HepG2 (cell line): ENCODE results near the gene CDK6. TPM values are rescaled to one million over a fixed set of nuclear protein-coding genes. Genes with fewer than 3 reads are reported as not detected.

Source experiments
- HMG20A ChIP-seq: IDR thresholded peaks from 2 replicates; pipeline ENCODE4 v1.6.1; 2016; ENCODE audit warnings: borderline replicate concordance
- KDM1A ChIP-seq: IDR thresholded peaks from 2 replicates; pipeline ENCODE4 v1.6.1; 2016; ENCODE audit warnings: missing compliant biosample characterization
- MAFK ChIP-seq, 2 experiments: IDR thresholded peaks in 1 of 2; conservative IDR thresholded peaks in 1 of 2; 2 replicates each; pipeline ENCODE4 v1.6.1; 2011; ENCODE audit warnings: improper control_type of control experiment in 2 of 2, low read length in 2 of 2
- NCOA2 ChIP-seq: sonication (generic); formaldehyde crosslinking; IDR thresholded peaks from 2 replicates; pipeline ENCODE4 v1.8.0; 2022; ENCODE audit warnings: inconsistent platforms
- NFRKB ChIP-seq: fragments of 450-650 bp; IDR thresholded peaks from 2 replicates; pipeline ENCODE4 v1.6.1; 2017
- RBM22 ChIP-seq: fragments of 200-400 bp; formaldehyde crosslinking; optimal IDR thresholded peaks from 2 replicates; pipeline ENCODE3; 2017; ENCODE audit warnings: mild to moderate bottlenecking, low read length, moderate library complexity
- TARDBP ChIP-seq: sonication (generic); formaldehyde crosslinking; IDR thresholded peaks from 2 replicates; pipeline ENCODE4 v1.8.0; 2022; ENCODE audit warnings: mild to moderate bottlenecking, missing genetic modification reagents
- ZNF205 ChIP-seq: IDR thresholded peaks from 2 replicates; pipeline ENCODE4 v1.6.1; 2018; ENCODE audit warnings: missing biosample characterization, missing genetic modification reagents
- ZNF878 ChIP-seq: sonication (generic); formaldehyde crosslinking; IDR thresholded peaks from 2 replicates; pipeline ENCODE4 v1.8.1; 2023; ENCODE audit warnings: mild to moderate bottlenecking, missing genetic modification reagents, moderate library complexity
- ZSCAN21 ChIP-seq: sonication (generic); formaldehyde crosslinking; IDR thresholded peaks from 2 replicates; pipeline ENCODE4 v1.8.0; 2022; ENCODE audit warnings: mild to moderate bottlenecking, missing genetic modification reagents, moderate library complexity, borderline replicate concordance
- polyA plus RNA-seq, 8 experiments: library from polyadenylated mRNA; depleted of rRNA in 3 of 8; stranded (reverse) in 7 of 8; unstranded in 1 of 8; fragments of >200 nt; fragmentation: Illumina TruSeq in 4 of 8; extraction: Trizol in 4 of 8; gene quantifications; 2 replicates each; pipeline versions ENCODE4 v1.2.1 to v1.2.3, GENCODE V29; 2011 to 2016; ENCODE audit warnings: low read depth in 4 of 8, missing spikeins in 1 of 8, mixed read lengths in 1 of 8; ENCODE audit not compliant: insufficient read depth in 1 of 8
- total RNA-seq, 5 experiments: library from RNA; depleted of rRNA; stranded (reverse); fragments of >200 nt; fragmentation: Illumina TruSeq; extraction: Trizol; gene quantifications; 2 replicates each; pipeline ENCODE4 v1.2.3, GENCODE V29; 2016; ENCODE audit warnings: low read depth in 1 of 5
- TF ChIP-seq, protein P1 (sequence below): sonication (generic); formaldehyde crosslinking; IDR thresholded peaks from 2 replicates; pipeline ENCODE4 v1.5.1; 2020; ENCODE audit warnings: mild to moderate bottlenecking, missing genetic modification reagents, borderline replicate concordance
- TF ChIP-seq, protein P2 (sequence below): sonication (generic); formaldehyde crosslinking; IDR thresholded peaks from 2 replicates; pipeline ENCODE4 v1.4.0; 2020; ENCODE audit warnings: missing genetic modification reagents
- TF ChIP-seq, protein P3 (sequence below): sonication (generic); formaldehyde crosslinking; IDR thresholded peaks from 2 replicates; pipeline ENCODE4 v1.9.0; 2021; ENCODE audit warnings: missing genetic modification reagents, mild to moderate bottlenecking, borderline replicate concordance
- TF ChIP-seq, protein P4 (sequence below): sonication (generic); formaldehyde crosslinking; IDR thresholded peaks from 2 replicates; pipeline ENCODE4 v1.5.0; 2020; ENCODE audit warnings: missing genetic modification reagents, mild to moderate bottlenecking, borderline replicate concordance

The CDK6 gene
- total and polyA plus RNA-seq, 2 of the 13 experiments (the other 11 are each of a cell fraction or from before 2014, with no cell fraction given), result 34.6 to 90.8 TPM

DNA sequence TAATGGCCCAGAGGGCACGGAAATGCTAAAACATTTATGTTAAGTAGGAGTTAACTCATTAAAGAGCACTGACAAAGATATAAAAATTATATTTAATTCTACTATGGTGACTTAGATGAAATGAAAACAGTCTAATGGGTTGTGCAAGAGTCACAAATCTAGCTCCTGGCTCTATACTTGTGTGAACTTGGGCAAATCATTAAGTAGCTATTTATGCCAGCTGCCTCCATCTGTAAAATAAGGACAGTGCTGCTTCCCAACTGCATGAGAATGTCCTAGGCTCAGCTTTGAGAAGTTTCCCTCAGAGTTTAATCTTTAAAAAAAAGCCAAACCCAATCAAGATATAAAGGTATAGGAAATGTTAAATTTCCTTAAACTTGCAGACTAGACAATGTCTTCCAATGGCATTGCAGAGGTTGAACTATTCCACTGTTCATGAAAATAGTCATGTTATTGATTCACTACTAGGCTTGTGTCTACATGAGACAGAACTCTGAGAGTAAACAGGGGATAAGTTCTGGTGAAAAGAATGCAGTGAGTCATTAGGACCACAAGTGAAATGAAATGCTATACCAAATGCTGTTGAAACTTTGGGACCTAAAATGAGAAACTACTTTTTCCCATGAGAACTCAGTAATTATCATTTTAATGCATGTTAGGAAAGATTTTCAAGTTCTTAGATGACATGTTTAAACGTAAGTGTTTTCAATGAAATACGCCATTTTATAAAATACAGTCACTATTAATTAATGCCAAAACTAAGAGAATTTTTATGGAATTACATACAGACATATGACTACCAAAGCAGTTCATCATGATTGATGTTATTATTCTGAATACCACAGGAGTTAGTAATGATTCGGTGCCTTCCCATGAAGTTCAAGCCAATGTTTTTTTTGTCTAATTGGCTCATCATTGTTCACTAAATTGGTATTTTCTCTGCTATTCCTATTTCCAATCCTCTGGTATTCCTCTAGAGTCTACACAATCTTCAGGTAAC, 84.2 kb downstream of the CDK6 start (continued):
- TF ChIP-seq, protein P1, sequence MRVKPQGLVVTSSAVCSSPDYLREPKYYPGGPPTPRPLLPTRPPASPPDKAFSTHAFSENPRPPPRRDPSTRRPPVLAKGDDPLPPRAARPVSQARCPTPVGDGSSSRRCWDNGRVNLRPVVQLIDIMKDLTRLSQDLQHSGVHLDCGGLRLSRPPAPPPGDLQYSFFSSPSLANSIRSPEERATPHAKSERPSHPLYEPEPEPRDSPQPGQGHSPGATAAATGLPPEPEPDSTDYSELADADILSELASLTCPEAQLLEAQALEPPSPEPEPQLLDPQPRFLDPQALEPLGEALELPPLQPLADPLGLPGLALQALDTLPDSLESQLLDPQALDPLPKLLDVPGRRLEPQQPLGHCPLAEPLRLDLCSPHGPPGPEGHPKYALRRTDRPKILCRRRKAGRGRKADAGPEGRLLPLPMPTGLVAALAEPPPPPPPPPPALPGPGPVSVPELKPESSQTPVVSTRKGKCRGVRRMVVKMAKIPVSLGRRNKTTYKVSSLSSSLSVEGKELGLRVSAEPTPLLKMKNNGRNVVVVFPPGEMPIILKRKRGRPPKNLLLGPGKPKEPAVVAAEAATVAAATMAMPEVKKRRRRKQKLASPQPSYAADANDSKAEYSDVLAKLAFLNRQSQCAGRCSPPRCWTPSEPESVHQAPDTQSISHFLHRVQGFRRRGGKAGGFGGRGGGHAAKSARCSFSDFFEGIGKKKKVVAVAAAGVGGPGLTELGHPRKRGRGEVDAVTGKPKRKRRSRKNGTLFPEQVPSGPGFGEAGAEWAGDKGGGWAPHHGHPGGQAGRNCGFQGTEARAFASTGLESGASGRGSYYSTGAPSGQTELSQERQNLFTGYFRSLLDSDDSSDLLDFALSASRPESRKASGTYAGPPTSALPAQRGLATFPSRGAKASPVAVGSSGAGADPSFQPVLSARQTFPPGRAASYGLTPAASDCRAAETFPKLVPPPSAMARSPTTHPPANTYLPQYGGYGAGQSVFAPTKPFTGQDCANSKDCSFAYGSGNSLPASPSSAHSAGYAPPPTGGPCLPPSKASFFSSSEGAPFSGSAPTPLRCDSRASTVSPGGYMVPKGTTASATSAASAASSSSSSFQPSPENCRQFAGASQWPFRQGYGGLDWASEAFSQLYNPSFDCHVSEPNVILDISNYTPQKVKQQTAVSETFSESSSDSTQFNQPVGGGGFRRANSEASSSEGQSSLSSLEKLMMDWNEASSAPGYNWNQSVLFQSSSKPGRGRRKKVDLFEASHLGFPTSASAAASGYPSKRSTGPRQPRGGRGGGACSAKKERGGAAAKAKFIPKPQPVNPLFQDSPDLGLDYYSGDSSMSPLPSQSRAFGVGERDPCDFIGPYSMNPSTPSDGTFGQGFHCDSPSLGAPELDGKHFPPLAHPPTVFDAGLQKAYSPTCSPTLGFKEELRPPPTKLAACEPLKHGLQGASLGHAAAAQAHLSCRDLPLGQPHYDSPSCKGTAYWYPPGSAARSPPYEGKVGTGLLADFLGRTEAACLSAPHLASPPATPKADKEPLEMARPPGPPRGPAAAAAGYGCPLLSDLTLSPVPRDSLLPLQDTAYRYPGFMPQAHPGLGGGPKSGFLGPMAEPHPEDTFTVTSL, result peak; percentile 97
- TF ChIP-seq ZSCAN21 (CRISPR knock-in tag) (no peak), MAFK (conservative IDR thresholded peaks at IDR 0.05 in 1 of 2, IDR thresholded peaks at IDR 0.05 in 1 of 2; ENCODE audit: low read length in 2 of 2) (peak; percentile 23 to 24; a peak in 1 of 4 replicates), KDM1A (CRISPR knock-in tag) (peak; percentile 89), TARDBP (peak; percentile 50; the same call in 1 of the 2 replicates), NCOA2 (peak; percentile 79), ZNF205 (CRISPR knock-in tag) (peak; percentile 48; the same call in 1 of the 2 replicates), HMG20A (peak; percentile 92), NFRKB (no peak), RBM22 (no peak), ZNF878 (CRISPR knock-in tag) (no peak; the same call in 1 of the 2 replicates)
- TF ChIP-seq, protein P2, sequence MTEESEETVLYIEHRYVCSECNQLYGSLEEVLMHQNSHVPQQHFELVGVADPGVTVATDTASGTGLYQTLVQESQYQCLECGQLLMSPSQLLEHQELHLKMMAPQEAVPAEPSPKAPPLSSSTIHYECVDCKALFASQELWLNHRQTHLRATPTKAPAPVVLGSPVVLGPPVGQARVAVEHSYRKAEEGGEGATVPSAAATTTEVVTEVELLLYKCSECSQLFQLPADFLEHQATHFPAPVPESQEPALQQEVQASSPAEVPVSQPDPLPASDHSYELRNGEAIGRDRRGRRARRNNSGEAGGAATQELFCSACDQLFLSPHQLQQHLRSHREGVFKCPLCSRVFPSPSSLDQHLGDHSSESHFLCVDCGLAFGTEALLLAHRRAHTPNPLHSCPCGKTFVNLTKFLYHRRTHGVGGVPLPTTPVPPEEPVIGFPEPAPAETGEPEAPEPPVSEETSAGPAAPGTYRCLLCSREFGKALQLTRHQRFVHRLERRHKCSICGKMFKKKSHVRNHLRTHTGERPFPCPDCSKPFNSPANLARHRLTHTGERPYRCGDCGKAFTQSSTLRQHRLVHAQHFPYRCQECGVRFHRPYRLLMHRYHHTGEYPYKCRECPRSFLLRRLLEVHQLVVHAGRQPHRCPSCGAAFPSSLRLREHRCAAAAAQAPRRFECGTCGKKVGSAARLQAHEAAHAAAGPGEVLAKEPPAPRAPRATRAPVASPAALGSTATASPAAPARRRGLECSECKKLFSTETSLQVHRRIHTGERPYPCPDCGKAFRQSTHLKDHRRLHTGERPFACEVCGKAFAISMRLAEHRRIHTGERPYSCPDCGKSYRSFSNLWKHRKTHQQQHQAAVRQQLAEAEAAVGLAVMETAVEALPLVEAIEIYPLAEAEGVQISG (CRISPR knock-in tag), result no peak
- TF ChIP-seq, protein P3, sequence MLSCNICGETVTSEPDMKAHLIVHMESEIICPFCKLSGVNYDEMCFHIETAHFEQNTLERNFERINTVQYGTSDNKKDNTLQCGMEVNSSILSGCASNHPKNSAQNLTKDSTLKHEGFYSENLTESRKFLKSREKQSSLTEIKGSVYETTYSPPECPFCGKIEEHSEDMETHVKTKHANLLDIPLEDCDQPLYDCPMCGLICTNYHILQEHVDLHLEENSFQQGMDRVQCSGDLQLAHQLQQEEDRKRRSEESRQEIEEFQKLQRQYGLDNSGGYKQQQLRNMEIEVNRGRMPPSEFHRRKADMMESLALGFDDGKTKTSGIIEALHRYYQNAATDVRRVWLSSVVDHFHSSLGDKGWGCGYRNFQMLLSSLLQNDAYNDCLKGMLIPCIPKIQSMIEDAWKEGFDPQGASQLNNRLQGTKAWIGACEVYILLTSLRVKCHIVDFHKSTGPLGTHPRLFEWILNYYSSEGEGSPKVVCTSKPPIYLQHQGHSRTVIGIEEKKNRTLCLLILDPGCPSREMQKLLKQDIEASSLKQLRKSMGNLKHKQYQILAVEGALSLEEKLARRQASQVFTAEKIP (CRISPR knock-in tag), result no peak
- TF ChIP-seq, protein P4, sequence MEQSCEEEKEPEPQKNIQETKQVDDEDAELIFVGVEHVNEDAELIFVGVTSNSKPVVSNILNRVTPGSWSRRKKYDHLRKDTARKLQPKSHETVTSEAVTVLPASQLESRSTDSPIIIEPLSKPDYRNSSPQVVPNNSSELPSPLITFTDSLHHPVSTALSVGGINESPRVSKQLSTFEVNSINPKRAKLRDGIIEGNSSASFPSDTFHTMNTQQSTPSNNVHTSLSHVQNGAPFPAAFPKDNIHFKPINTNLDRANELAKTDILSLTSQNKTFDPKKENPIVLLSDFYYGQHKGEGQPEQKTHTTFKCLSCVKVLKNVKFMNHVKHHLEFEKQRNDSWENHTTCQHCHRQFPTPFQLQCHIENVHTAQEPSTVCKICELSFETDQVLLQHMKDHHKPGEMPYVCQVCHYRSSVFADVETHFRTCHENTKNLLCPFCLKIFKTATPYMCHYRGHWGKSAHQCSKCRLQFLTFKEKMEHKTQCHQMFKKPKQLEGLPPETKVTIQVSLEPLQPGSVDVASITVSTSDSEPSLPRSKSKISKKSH (CRISPR knock-in tag), result no peak
